IMR-90 (cell line): ENCODE data around the gene SCG5.
"Not testable (repeated sequence)": the region's sequence is repeated elsewhere in the genome, so short reads cannot be mapped to it uniquely, and the experiment has no call there.

ENCODE experiments used
- BHLHE40 ChIP-seq: fragments of 150-350 bp; IDR thresholded peaks from 2 replicates; pipeline ENCODE4 v1.6.1; 2016; ENCODE audit warnings: mild to moderate bottlenecking, low read depth, low read length
- CEBPB ChIP-seq: IDR thresholded peaks from 2 replicates; pipeline ENCODE4 v1.6.1; 2012; ENCODE audit warnings: low read depth, low read length, improper control_type of control experiment
- ELK1 ChIP-seq: fragments of 150-350 bp; IDR thresholded peaks from 2 replicates; pipeline ENCODE4 v1.6.1; 2016; ENCODE audit warnings: low read depth, mild to moderate bottlenecking, low read length, moderate library complexity, borderline replicate concordance
- FOS ChIP-seq: fragments of 150-350 bp; IDR thresholded peaks from 2 replicates; pipeline ENCODE4 v1.6.1; 2016; ENCODE audit warnings: low read depth, low read length
- MAFK ChIP-seq: IDR thresholded peaks from 2 replicates; pipeline ENCODE4 v1.6.1; 2012; ENCODE audit warnings: low read depth, low read length, improper control_type of control experiment
- MAZ ChIP-seq: IDR thresholded peaks from 2 replicates; pipeline ENCODE4 v1.6.1; 2012; ENCODE audit warnings: low read depth, mild to moderate bottlenecking, low read length, improper control_type of control experiment, moderate library complexity, borderline replicate concordance
- MXI1 ChIP-seq: IDR thresholded peaks from 2 replicates; pipeline ENCODE4 v1.6.1; 2012; ENCODE audit warnings: low read depth, mild to moderate bottlenecking, low read length, moderate library complexity, borderline replicate concordance
- POLR2A ChIP-seq: IDR thresholded peaks from 2 replicates; pipeline ENCODE4 v1.6.1; 2012; ENCODE audit warnings: mild to moderate bottlenecking, low read depth, low read length
- RAD21 ChIP-seq: IDR thresholded peaks from 2 replicates; pipeline ENCODE4 v1.6.1; 2012; ENCODE audit warnings: low read length, improper control_type of control experiment
- RCOR1 ChIP-seq: IDR thresholded peaks from 2 replicates; pipeline ENCODE4 v1.6.1; 2012; ENCODE audit warnings: mild to moderate bottlenecking, low read length, improper control_type of control experiment; ENCODE audit not compliant: insufficient replicate concordance
- RFX5 ChIP-seq: IDR thresholded peaks from 2 replicates; pipeline ENCODE4 v1.8.0; 2012; ENCODE audit warnings: low read depth, mild to moderate bottlenecking, low read length, moderate library complexity
- SMC3 ChIP-seq: fragments of 150-350 bp; IDR thresholded peaks from 2 replicates; pipeline ENCODE4 v1.6.1; 2016; ENCODE audit warnings: low read depth, mild to moderate bottlenecking, antibody characterized with exemption, low read length, moderate library complexity
- TF ChIP-seq, protein P1 (sequence below): conservative IDR thresholded peaks from 2 replicates; pipeline ENCODE4 v1.5.1; 2012; ENCODE audit warnings: mild to moderate bottlenecking, low read depth, low read length, improper control_type of control experiment
- TF ChIP-seq, protein P2 (sequence below): fragments of 150-350 bp; IDR thresholded peaks from 2 replicates; pipeline ENCODE4 v1.6.1; 2017; ENCODE audit warnings: mild to moderate bottlenecking, antibody characterized with exemption, low read length, low read depth

- not testable (repeated sequence) for TF ChIP-seq POLR2A, CEBPB, MAFK, SMC3, MXI1, RCOR1, BHLHE40, RFX5, MAZ, RAD21, FOS, ELK1
- TF ChIP-seq, protein P1, sequence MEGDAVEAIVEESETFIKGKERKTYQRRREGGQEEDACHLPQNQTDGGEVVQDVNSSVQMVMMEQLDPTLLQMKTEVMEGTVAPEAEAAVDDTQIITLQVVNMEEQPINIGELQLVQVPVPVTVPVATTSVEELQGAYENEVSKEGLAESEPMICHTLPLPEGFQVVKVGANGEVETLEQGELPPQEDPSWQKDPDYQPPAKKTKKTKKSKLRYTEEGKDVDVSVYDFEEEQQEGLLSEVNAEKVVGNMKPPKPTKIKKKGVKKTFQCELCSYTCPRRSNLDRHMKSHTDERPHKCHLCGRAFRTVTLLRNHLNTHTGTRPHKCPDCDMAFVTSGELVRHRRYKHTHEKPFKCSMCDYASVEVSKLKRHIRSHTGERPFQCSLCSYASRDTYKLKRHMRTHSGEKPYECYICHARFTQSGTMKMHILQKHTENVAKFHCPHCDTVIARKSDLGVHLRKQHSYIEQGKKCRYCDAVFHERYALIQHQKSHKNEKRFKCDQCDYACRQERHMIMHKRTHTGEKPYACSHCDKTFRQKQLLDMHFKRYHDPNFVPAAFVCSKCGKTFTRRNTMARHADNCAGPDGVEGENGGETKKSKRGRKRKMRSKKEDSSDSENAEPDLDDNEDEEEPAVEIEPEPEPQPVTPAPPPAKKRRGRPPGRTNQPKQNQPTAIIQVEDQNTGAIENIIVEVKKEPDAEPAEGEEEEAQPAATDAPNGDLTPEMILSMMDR = not testable (repeated sequence)
- TF ChIP-seq, protein P2, sequence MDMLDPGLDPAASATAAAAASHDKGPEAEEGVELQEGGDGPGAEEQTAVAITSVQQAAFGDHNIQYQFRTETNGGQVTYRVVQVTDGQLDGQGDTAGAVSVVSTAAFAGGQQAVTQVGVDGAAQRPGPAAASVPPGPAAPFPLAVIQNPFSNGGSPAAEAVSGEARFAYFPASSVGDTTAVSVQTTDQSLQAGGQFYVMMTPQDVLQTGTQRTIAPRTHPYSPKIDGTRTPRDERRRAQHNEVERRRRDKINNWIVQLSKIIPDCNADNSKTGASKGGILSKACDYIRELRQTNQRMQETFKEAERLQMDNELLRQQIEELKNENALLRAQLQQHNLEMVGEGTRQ = not testable (repeated sequence)
These were observed 32.0 kb upstream of the SCG5 start for GRCh38 chr15:32609518-32609917.
